Measurements from ENCODE around the gene SERTAD1. TPM values are rescaled to one million over a fixed set of nuclear protein-coding genes. Genes with fewer than 3 reads are reported as not detected.

SERTAD1 gene
- total RNA-seq, 1 donor from 2014 or later, result 12.9 TPM

DNA sequence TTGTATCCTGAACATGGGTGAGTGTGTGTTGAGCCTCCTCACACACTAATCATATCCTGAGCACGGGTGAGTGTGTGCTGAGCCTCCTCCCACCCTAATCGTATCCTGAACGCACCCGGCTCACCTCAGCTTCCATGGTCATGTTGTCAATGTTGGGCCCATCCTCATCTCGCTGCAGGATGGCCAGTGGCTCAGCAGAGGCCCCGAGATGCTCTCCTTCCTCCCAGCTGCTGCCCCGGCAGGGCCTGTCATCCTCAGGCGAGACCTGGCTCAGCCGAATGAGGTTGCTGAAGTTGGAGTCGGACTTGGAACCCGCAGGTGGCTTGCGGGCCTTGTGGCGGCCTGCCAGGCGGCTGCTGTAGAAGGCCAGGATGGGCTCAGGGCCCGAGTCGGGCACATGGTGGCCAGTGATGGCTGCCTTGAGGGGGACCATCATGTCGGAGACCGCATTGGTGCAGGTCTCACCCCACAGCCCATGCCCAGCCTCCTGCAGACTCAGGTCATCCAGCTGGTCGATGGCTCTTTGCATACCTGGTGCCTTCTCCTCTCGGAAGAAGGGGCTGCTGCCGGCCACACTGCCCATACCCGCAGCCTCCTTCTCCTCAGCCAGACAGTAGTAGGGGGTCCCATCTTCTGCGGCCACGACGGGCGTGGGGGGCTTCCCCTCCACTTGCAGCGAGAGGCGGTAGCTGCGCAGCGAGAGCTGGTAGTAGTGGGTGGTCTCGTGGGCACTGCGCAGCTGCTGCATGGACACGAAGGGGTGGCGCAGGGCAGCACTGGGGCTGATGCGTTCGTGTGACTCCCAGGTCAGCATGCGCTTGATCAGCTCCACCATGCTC, 45.4 kb downstream of the SERTAD1 start:
- no peak for DNase-seq (ENCODE audit: low read depth)

DNA sequence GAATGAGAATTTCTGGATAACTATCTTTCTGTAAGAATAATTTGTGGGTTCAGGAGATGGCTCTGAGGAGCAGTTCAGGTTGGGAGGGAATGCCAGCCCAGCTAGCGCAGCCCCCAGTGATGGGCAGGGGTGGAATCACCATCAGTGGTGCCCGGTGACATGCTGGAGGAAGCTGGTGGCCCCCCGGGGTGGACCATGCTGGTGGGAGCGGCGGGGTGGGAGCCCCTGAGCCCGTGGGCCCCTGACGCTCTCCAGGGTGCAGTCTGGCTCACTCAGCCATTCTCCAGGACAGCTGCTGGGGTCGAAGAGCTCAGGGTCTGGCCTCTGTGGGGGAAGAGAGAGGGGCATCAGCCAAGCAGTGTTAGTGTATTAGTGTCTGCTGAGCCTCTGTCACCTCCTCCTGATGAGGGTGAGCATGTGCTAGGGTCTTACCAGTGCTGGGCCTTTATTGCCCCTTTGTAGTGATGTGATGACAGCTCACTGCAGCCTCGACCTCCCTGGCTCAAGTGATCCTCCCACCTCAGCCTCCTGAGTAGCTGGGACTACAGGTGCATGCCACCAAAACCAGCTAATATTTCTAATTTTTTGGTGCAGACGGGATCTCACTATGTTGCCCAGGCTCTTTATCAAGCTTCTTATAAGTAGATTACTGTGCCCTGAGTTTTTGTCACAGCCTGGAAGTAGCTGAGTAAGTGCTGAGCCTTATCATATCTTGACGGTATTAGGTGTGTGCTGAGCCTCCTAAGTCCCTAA, 46.2 kb downstream of the SERTAD1 start:
- DNase-seq (ENCODE audit: low read depth), result no peak

DNA sequence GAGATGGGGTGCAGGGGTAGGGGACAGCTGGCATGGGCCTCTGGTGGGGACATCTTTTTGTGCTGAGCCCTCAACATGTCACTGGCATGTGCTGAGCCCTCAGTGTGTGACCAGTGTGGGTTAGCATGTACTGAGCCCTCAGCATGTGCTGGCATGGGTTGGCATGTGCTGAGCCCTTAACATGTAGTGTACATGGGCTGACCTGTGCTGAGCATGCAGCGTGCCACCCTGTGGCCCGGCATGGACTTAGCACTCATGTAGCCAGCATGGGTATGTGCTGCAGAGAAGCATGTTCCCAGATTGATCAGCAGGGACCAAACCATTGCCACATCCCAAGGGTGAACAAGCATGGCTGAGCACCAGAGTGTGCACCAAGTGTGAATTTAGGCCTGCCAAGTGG, 47.3 kb downstream of the SERTAD1 start:
- no peak for DNase-seq (ENCODE audit: low read depth)

DNA sequence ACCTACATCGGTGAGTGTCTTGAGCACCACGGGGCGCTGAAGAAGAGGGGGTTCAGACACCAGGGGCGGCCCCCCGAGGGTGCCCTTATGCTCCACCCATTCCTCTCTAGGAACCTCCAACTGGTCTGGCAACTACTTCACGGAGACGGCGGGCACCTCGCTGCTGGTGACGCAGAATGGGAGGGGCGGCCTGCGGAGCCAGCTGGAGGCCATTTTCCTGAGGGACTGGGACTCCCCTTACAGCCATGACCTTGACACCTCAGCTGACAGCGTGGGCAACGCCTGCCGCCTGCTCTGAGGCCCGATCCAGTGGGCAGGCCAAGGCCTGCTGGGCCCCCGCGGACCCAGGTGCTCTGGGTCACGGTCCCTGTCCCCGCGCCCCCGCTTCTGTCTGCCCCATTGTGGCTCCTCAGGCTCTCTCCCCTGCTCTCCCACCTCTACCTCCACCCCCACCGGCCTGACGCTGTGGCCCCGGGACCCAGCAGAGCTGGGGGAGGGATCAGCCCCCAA, 47.9 kb downstream of the SERTAD1 start:
- DNase-seq (ENCODE audit: low read depth), result no peak

DNA sequence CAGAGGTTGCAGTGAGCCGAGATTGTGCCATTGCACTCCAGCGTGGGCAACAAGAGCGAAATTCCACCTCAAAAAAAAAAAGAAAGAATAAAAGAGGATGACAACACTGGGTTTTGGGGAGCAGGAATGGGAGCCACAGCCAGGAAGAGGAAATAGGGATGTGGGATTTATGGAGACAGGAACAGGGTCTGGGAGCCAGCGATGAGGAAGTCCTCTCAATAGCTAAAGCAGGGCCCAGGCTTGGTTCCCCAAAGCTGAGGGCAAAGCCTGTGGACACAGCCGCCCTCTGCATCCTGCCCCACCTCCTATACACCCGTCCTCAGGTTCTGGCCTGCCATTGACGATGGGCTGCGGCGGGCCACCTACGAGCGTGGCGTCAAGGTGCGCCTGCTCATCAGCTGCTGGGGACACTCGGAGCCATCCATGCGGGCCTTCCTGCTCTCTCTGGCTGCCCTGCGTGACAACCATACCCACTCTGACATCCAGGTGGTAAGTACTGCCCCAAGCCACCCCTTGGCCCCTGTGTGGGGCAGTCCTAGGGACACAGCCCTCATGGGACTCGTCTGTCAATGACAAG, 49.4 kb downstream of the SERTAD1 start:
- DNase-seq (ENCODE audit: low read depth), result no peak

DNA sequence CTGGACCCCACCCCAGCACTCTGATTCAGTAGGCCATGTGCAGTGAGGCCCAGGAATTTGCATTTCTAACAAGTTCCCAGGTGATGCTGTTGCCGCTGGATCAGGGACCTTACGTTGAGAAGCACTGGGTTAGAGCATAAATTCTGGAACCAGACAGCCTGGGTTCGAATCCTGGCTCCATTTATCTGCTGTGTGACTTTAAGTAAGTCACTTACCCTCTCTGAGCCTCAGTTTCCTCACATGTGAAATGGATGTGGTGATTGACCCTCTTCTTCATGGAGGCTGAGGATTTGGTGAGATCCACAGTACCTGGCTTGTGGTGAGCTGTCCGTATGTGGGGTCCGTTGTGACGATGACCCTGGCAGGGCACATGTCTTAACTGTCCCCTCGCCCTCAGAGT, 51.7 kb downstream of the SERTAD1 start:
- DNase-seq (ENCODE audit: low read depth), result no peak

DNA sequence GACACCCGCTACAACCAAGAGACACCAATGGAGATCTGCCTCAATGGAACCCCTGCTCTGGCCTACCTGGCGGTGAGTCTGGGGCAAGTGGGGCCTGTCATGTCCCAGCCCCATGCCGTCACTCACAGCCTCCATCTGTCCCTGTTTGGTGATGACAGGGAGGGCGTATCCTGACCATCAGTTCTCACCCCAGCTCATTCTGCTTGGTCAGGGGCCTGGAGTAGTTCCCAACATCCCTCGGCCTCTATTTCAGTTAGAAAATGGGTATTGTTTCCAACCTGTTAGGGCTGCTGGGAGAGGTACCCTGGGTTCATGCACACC, 54.0 kb downstream of the SERTAD1 start:
- no peak for DNase-seq (ENCODE audit: low read depth)

Other genes starting within 250 kb of the SERTAD1 start
- 11.1 and 12.8 TPM in 2 replicates for gene MAP3K10, start 234.6 kb downstream of the SERTAD1 start, total RNA-seq
- gene TTC9B, start 207.6 kb downstream of the SERTAD1 start, total RNA-seq, result not detected in 2 replicates
- not detected in 2 replicates for gene CCNP, start 199.3 kb downstream of the SERTAD1 start, total RNA-seq
- 91.2 and 93.3 TPM in 2 replicates for gene AKT2, start 140.6 kb downstream of the SERTAD1 start, total RNA-seq
- 60.5 and 67.8 TPM in 2 replicates for gene C19orf47, start 77.6 kb downstream of the SERTAD1 start, total RNA-seq
- 740 and 993 TPM in 2 replicates for gene PLD3, start 77.3 kb downstream of the SERTAD1 start, total RNA-seq
- gene HIPK4, start 35.8 kb downstream of the SERTAD1 start, total RNA-seq, result 0.05 and 0.26 TPM in 2 replicates
- gene PRX, start 12.6 kb downstream of the SERTAD1 start, total RNA-seq, result 2.6 and 2.8 TPM in 2 replicates
- 28.1 and 35.2 TPM in 2 replicates for gene SERTAD3, start 18.3 kb upstream of the SERTAD1 start, total RNA-seq
- 75.8 and 76.3 TPM in 2 replicates for gene BLVRB, start 39.8 kb upstream of the SERTAD1 start, total RNA-seq
- gene SPTBN4, start 41.0 kb upstream of the SERTAD1 start, total RNA-seq, result 0.31 and 1.3 TPM in 2 replicates
- 27.8 and 32.2 TPM in 2 replicates for gene SHKBP1, start 150.9 kb upstream of the SERTAD1 start, total RNA-seq
- 3.7 and 11.0 TPM in 2 replicates for gene LTBP4, start 175.4 kb upstream of the SERTAD1 start, total RNA-seq